Loucy (cell line): ENCODE data around the gene PFAS.

Experiments used
- EZH2phosphoT487 ChIP-seq: fragments of 200-600 bp; IDR thresholded peaks from 2 replicates; pipeline ENCODE4 v1.6.1; 2018; ENCODE audit warnings: antibody characterized with exemption, mild to moderate bottlenecking, moderate library complexity, borderline replicate concordance
- TF ChIP-seq, protein P1 (sequence below): fragments of 200-600 bp; sonication (generic); conservative IDR thresholded peaks from 2 replicates; pipeline ENCODE4 v1.5.1; 2014; ENCODE audit warnings: mild to moderate bottlenecking, antibody characterized with exemption, low read length

- TF ChIP-seq, protein P1, sequence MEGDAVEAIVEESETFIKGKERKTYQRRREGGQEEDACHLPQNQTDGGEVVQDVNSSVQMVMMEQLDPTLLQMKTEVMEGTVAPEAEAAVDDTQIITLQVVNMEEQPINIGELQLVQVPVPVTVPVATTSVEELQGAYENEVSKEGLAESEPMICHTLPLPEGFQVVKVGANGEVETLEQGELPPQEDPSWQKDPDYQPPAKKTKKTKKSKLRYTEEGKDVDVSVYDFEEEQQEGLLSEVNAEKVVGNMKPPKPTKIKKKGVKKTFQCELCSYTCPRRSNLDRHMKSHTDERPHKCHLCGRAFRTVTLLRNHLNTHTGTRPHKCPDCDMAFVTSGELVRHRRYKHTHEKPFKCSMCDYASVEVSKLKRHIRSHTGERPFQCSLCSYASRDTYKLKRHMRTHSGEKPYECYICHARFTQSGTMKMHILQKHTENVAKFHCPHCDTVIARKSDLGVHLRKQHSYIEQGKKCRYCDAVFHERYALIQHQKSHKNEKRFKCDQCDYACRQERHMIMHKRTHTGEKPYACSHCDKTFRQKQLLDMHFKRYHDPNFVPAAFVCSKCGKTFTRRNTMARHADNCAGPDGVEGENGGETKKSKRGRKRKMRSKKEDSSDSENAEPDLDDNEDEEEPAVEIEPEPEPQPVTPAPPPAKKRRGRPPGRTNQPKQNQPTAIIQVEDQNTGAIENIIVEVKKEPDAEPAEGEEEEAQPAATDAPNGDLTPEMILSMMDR: no peak
- no peak for TF ChIP-seq EZH2phosphoT487
Measured at GRCh38 chr17:8256691-8257090, 7.6 kb downstream of the PFAS start.
